ENCODE measurements around the gene AK9.
"Not testable (repeated sequence)": the region's sequence is repeated elsewhere in the genome, so short reads cannot be mapped to it uniquely, and the experiment has no call there.

The AK9 gene

GRCh38 chr6:109690737-109691621 is at the start of gene AK9, which contains the start of gene FIG4:
Gene AK9 (minus strand): TSS chr6:109691202. CDS start chr6:109675745, 15,457 bp downstream.
Gene FIG4 (plus strand): TSS chr6:109691296. CDS start chr6:109691436, 140 bp downstream.
- DNase-seq (peak; percentile 94), ATAC-seq (peak; percentile 97)

- no peak for DNase-seq
- no peak for ATAC-seq
These were observed 49.8 kb upstream of the AK9 start for GRCh38 chr6:109740787-109741186.

- ATAC-seq (no peak), DNase-seq (no peak)
These were observed 48.7 kb upstream of the AK9 start for GRCh38 chr6:109739686-109740085.

GRCh38 chr6:109738667-109739066 is 47.7 kb upstream of the AK9 start:
- ATAC-seq (no peak), DNase-seq (no peak)

GRCh38 chr6:109738255-109738654 is 47.3 kb upstream of the AK9 start:
- ATAC-seq, result no peak
- no peak for DNase-seq

- no peak for DNase-seq
- no peak for ATAC-seq
These were observed 45.4 kb upstream of the AK9 start for GRCh38 chr6:109736273-109737025.

GRCh38 chr6:109725250-109725649 is 34.2 kb upstream of the AK9 start:
- DNase-seq, ATAC-seq: not testable (repeated sequence)

- no peak for ATAC-seq
These were observed 31.7 kb upstream of the AK9 start for GRCh38 chr6:109722564-109723254.

GRCh38 chr6:109722011-109722410 is 31.0 kb upstream of the AK9 start:
- ATAC-seq (no peak), DNase-seq (no peak)

More at GRCh38 chr6:109722564-109723254, 31.7 kb upstream of the AK9 start:
- DNase-seq, result no peak

- DNase-seq, result no peak
These were observed 29.3 kb upstream of the AK9 start for GRCh38 chr6:109720311-109720710.

GRCh38 chr6:109718991-109719390 is 28.0 kb upstream of the AK9 start:
- ATAC-seq (no peak), DNase-seq (no peak)

More at GRCh38 chr6:109720311-109720710, 29.3 kb upstream of the AK9 start:
- no peak for ATAC-seq

GRCh38 chr6:109717971-109718370 is 27.0 kb upstream of the AK9 start:
- ATAC-seq (no peak), DNase-seq (no peak)

- DNase-seq (no peak), ATAC-seq (no peak)
These were observed 24.6 kb upstream of the AK9 start for GRCh38 chr6:109715616-109716015.

- DNase-seq (no peak), ATAC-seq (no peak)
These were observed 23.6 kb upstream of the AK9 start for GRCh38 chr6:109714611-109715010.

GRCh38 chr6:109714166-109714565 is 23.2 kb upstream of the AK9 start:
- DNase-seq (no peak), ATAC-seq (no peak)

- DNase-seq, result peak; percentile 23
These were observed 22.1 kb upstream of the AK9 start for GRCh38 chr6:109713097-109713496.

GRCh38 chr6:109708099-109708498 is 17.1 kb upstream of the AK9 start:
- DNase-seq, ATAC-seq: not testable (repeated sequence)

More at GRCh38 chr6:109713097-109713496, 22.1 kb upstream of the AK9 start:
- ATAC-seq, result peak; percentile 75

- no peak for ATAC-seq
- no peak for DNase-seq
These were observed 15.5 kb upstream of the AK9 start for GRCh38 chr6:109706513-109706912.

- peak; percentile 96 for ATAC-seq
- DNase-seq, result peak; percentile 80
These were observed 14.3 kb upstream of the AK9 start for GRCh38 chr6:109705258-109705657.

- DNase-seq (no peak), ATAC-seq (no peak)
These were observed 11.8 kb upstream of the AK9 start for GRCh38 chr6:109702791-109703190.

- ATAC-seq, result no peak
- no peak for DNase-seq
These were observed 10.8 kb upstream of the AK9 start for GRCh38 chr6:109701774-109702173.

- no peak for ATAC-seq
These were observed 10.2 kb upstream of the AK9 start for GRCh38 chr6:109701221-109701620.

More at GRCh38 chr6:109701221-109701620, 10.2 kb upstream of the AK9 start:
- DNase-seq, result no peak

Measured in stimulated activated naive CD8-positive, alpha-beta T cell treated with anti-CD3 and anti-CD28 coated beads, Interleukin-15, Interleukin-2, amounts not matched to agents 100 U/mL and 50 U/mL, for 24 hours (primary cell).